K562 (cell line): ENCODE data around the gene HAGHL. TPM values are rescaled to one million over a fixed set of nuclear protein-coding genes. Genes with fewer than 3 reads are reported as not detected.

Experiments
- BHLHE40 ChIP-seq: IDR thresholded peaks from 2 replicates; pipeline ENCODE4 v1.6.1; 2011; ENCODE audit warnings: low read length, improper control_type of control experiment
- CREBBP ChIP-seq: IDR thresholded peaks from one replicate; pipeline ENCODE4 v1.6.1; 2012; ENCODE audit warnings: low read depth, mild to moderate bottlenecking, control low read depth, inconsistent platforms, low read length
- FOXM1 ChIP-seq, 2 experiments: fragments of 450-650 bp in 1 of 2; sonication (generic) in 1 of 2; formaldehyde crosslinking in 1 of 2; IDR thresholded peaks; 2 replicates each; pipeline versions ENCODE4 v1.6.1 to v1.9.0; 2017 to 2022; ENCODE audit warnings: low read depth in 2 of 2, mild to moderate bottlenecking in 2 of 2, missing genetic modification reagents in 1 of 2, moderate library complexity in 1 of 2
- GABPB2 ChIP-seq: fragments of 250-450 bp; sonication (Bioruptor Pico); conservative IDR thresholded peaks from 2 replicates; pipeline ENCODE4 v1.5.1; 2021; ENCODE audit warnings: mild to moderate bottlenecking
- GATA2 ChIP-seq: sonication (generic); formaldehyde crosslinking; IDR thresholded peaks from 2 replicates; pipeline ENCODE4 v1.4.0; 2020; ENCODE audit warnings: mild to moderate bottlenecking, missing genetic modification reagents
- GATAD2A ChIP-seq: fragments of 450-650 bp; IDR thresholded peaks from 2 replicates; pipeline ENCODE4 v1.6.1; 2017
- HDAC2 ChIP-seq: fragments of 450-650 bp; IDR thresholded peaks from 2 replicates; pipeline ENCODE4 v1.6.1; 2016; ENCODE audit warnings: mild to moderate bottlenecking
- MAZ ChIP-seq, 2 experiments: fragments of 450-650 bp in 1 of 2; sonication (generic) in 1 of 2; formaldehyde crosslinking; IDR thresholded peaks in 1 of 2; conservative IDR thresholded peaks in 1 of 2; 2 replicates each; pipeline versions ENCODE4 v1.4.0 to v1.5.0; 2020; ENCODE audit warnings: mild to moderate bottlenecking in 1 of 2, missing genetic modification reagents in 1 of 2
- NR2C1 ChIP-seq, 2 experiments: fragments of 450-650 bp; IDR thresholded peaks; 2 replicates each; pipeline ENCODE4 v1.6.1; 2017; ENCODE audit warnings: mild to moderate bottlenecking in 2 of 2, antibody characterized with exemption in 1 of 2, inconsistent platforms in 1 of 2, missing compliant biosample characterization in 1 of 2, missing genetic modification characterization in 1 of 2
- PURB ChIP-seq: sonication (generic); formaldehyde crosslinking; IDR thresholded peaks from 2 replicates; pipeline ENCODE4 v1.9.0; 2021; ENCODE audit warnings: low read depth, mild to moderate bottlenecking, missing genetic modification reagents
- RBM22 ChIP-seq: fragments of 200-400 bp; formaldehyde crosslinking; IDR thresholded peaks from 2 replicates; pipeline ENCODE4 v1.6.1; 2018; ENCODE audit warnings: low read length, low read depth; ENCODE audit not compliant: poor library complexity, severe bottlenecking
- RCOR1 ChIP-seq, 2 experiments: IDR thresholded peaks; 2 replicates each; pipeline ENCODE4 v1.6.1; 2012; ENCODE audit warnings: low read depth in 2 of 2, low read length in 2 of 2, borderline replicate concordance in 1 of 2, improper control_type of control experiment in 1 of 2
- SAFB ChIP-seq: fragments of 200-400 bp; formaldehyde crosslinking; IDR thresholded peaks from 2 replicates; pipeline ENCODE4 v1.6.1; 2017; ENCODE audit warnings: low read depth, low read length, borderline replicate concordance
- SP1 ChIP-seq: sonication (generic); formaldehyde crosslinking; IDR thresholded peaks from 2 replicates; pipeline ENCODE4 v1.8.1; 2022; ENCODE audit warnings: mild to moderate bottlenecking, missing genetic modification reagents
- TBP ChIP-seq: optimal IDR thresholded peaks from 2 replicates; pipeline ENCODE3; 2011; ENCODE audit warnings: low read depth, low read length, improper control_type of control experiment
- ZC3H11A ChIP-seq: IDR thresholded peaks from 2 replicates; pipeline ENCODE4 v1.6.1; 2012; ENCODE audit warnings: low read depth, low read length, improper control_type of control experiment
- ZFP36 ChIP-seq: fragments of 150-350 bp; IDR thresholded peaks from 2 replicates; pipeline ENCODE4 v1.6.1; 2018; ENCODE audit warnings: low read length, low read depth; ENCODE audit not compliant: partially characterized antibody
- ZKSCAN8 ChIP-seq: fragments of 200-800 bp; sonication (Bioruptor generic); IDR thresholded peaks from 2 replicates; pipeline ENCODE4 v1.6.1; 2016; ENCODE audit warnings: missing genetic modification characterization, missing compliant biosample characterization
- polyA plus RNA-seq, 8 experiments: library from polyadenylated mRNA; depleted of rRNA in 4 of 8; stranded (reverse) in 5 of 8; unstranded in 3 of 8; fragments of >200 nt; fragmentation: Nextera tagmentation in 2 of 8; fragmentation: Illumina TruSeq in 1 of 8; extraction: Ambion mirVana in 2 of 8; extraction: Trizol in 1 of 8; gene quantifications; 2 replicates each; pipeline versions ENCODE4 v1.2.1 to v1.2.3, GENCODE V29; 2011 to 2014; ENCODE audit warnings: inconsistent platforms in 1 of 8, missing spikeins in 1 of 8
- total RNA-seq, 7 experiments: library from RNA; depleted of rRNA in 6 of 7; stranded (reverse); fragments of >200 nt in 6 of 7; fragmentation: Illumina TruSeq in 2 of 7; extraction: Trizol in 2 of 7; gene quantifications; 2 replicates each; pipeline versions ENCODE4 v1.2.1 to v1.2.3, GENCODE V29; 2011 to 2021; ENCODE audit warnings: low replicate concordance in 1 of 7
- TF ChIP-seq, protein P1 (sequence below), 2 experiments: fragments of 450-650 bp in 1 of 2; sonication (generic) in 1 of 2; formaldehyde crosslinking in 1 of 2; IDR thresholded peaks in 1 of 2; conservative IDR thresholded peaks in 1 of 2; 2 replicates each; pipeline versions ENCODE4 v1.6.1 to v1.8.1; 2016 to 2023; ENCODE audit warnings: mild to moderate bottlenecking in 2 of 2, moderate library complexity in 2 of 2, inconsistent platforms in 1 of 2, missing genetic modification reagents in 1 of 2
- TF ChIP-seq, protein P2 (sequence below): fragments of 250-450 bp; sonication (Bioruptor Pico); IDR thresholded peaks from 2 replicates; pipeline ENCODE4 v1.5.1; 2021; ENCODE audit warnings: mild to moderate bottlenecking
- TF ChIP-seq, protein P3 (sequence below): fragments of 200-400 bp; formaldehyde crosslinking; IDR thresholded peaks from 2 replicates; pipeline ENCODE4 v1.6.1; 2017; ENCODE audit warnings: mild to moderate bottlenecking, low read depth, low read length, moderate library complexity
- TF ChIP-seq, protein P4 (sequence below): sonication (generic); IDR thresholded peaks from 2 replicates; pipeline ENCODE4 v1.6.1; 2016

Gene HAGHL
- total and polyA plus RNA-seq, 9 of the 15 experiments (the other 6 are each of a cell fraction or from before 2014, with no cell fraction given), result 0.31 to 83.4 (median 20.7) TPM

GRCh38 chr16:720447-720989, 6.4 kb upstream of the HAGHL start (continued):
- peak; percentile 61; the same call in 1 of the 2 replicates for TF ChIP-seq SP1 (CRISPR knock-in tag)
- TF ChIP-seq GATA2, result no peak
- peak; percentile 51 for TF ChIP-seq TBP
- TF ChIP-seq RCOR1 (IDR thresholded peaks at IDR 0.05; ENCODE audit: borderline replicate concordance in 1 of 2, low read depth in 2 of 2, low read length in 2 of 2), result peak in 1 of 2 experiments; percentile 61; a peak in 1 of 4 replicates
- TF ChIP-seq, protein P1, sequence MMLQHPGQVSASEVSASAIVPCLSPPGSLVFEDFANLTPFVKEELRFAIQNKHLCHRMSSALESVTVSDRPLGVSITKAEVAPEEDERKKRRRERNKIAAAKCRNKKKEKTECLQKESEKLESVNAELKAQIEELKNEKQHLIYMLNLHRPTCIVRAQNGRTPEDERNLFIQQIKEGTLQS (IDR thresholded peaks at IDR 0.05), result no peak
- TF ChIP-seq, protein P1 (CRISPR knock-in tag; conservative IDR thresholded peaks at IDR 0.05), result no peak
- TF ChIP-seq RBM22, result peak; percentile 28
- no peak for TF ChIP-seq FOXM1 (IDR thresholded peaks at IDR 0.05; ENCODE audit: low read depth)
- no peak for TF ChIP-seq FOXM1 (CRISPR knock-in tag; IDR thresholded peaks at IDR 0.05; ENCODE audit: low read depth)
- no peak for TF ChIP-seq ZFP36
- no peak for TF ChIP-seq ZKSCAN8 (CRISPR knock-in tag)
- no peak for TF ChIP-seq NR2C1 (IDR thresholded peaks at IDR 0.05)
- TF ChIP-seq NR2C1 (tag; IDR thresholded peaks at IDR 0.05), result no peak
- TF ChIP-seq BHLHE40, result peak; percentile 81; the same call in 1 of the 2 replicates
- TF ChIP-seq ZC3H11A, result no peak
- no peak for TF ChIP-seq GABPB2 (CRISPR knock-in tag)
- 0 out of 2 replicates have a peak, but pooled peaks have one; percentile 61 for TF ChIP-seq HDAC2
- no peak for TF ChIP-seq CREBBP
- TF ChIP-seq GATAD2A, result no peak
- TF ChIP-seq, protein P2, sequence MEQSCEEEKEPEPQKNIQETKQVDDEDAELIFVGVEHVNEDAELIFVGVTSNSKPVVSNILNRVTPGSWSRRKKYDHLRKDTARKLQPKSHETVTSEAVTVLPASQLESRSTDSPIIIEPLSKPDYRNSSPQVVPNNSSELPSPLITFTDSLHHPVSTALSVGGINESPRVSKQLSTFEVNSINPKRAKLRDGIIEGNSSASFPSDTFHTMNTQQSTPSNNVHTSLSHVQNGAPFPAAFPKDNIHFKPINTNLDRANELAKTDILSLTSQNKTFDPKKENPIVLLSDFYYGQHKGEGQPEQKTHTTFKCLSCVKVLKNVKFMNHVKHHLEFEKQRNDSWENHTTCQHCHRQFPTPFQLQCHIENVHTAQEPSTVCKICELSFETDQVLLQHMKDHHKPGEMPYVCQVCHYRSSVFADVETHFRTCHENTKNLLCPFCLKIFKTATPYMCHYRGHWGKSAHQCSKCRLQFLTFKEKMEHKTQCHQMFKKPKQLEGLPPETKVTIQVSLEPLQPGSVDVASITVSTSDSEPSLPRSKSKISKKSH (CRISPR knock-in tag), result no peak
- TF ChIP-seq, protein P3, sequence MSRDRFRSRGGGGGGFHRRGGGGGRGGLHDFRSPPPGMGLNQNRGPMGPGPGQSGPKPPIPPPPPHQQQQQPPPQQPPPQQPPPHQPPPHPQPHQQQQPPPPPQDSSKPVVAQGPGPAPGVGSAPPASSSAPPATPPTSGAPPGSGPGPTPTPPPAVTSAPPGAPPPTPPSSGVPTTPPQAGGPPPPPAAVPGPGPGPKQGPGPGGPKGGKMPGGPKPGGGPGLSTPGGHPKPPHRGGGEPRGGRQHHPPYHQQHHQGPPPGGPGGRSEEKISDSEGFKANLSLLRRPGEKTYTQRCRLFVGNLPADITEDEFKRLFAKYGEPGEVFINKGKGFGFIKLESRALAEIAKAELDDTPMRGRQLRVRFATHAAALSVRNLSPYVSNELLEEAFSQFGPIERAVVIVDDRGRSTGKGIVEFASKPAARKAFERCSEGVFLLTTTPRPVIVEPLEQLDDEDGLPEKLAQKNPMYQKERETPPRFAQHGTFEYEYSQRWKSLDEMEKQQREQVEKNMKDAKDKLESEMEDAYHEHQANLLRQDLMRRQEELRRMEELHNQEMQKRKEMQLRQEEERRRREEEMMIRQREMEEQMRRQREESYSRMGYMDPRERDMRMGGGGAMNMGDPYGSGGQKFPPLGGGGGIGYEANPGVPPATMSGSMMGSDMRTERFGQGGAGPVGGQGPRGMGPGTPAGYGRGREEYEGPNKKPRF, result no peak
- no peak for TF ChIP-seq PURB (CRISPR knock-in tag)
- TF ChIP-seq, protein P4, sequence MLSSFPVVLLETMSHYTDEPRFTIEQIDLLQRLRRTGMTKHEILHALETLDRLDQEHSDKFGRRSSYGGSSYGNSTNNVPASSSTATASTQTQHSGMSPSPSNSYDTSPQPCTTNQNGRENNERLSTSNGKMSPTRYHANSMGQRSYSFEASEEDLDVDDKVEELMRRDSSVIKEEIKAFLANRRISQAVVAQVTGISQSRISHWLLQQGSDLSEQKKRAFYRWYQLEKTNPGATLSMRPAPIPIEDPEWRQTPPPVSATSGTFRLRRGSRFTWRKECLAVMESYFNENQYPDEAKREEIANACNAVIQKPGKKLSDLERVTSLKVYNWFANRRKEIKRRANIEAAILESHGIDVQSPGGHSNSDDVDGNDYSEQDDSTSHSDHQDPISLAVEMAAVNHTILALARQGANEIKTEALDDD, result no peak
- 0 out of 2 replicates have a peak, but pooled peaks have one; percentile 18 for TF ChIP-seq SAFB
- TF ChIP-seq MAZ (CRISPR knock-in tag; conservative IDR thresholded peaks at IDR 0.05 in 1 of 2, IDR thresholded peaks at IDR 0.05 in 1 of 2), result peak in 1 of 2 experiments; percentile 72; a peak in 2 of 4 replicates
